GM19099 (cell line): ENCODE measurements around the gene SP140.

Experiments
- POLR2A ChIP-seq: IDR thresholded peaks from 3 replicates; pipeline ENCODE4 v1.6.1; 2011; ENCODE audit warnings: low read depth; ENCODE audit not compliant: insufficient read length; ENCODE audit errors: extremely low read depth

Gene SP140

DNA sequence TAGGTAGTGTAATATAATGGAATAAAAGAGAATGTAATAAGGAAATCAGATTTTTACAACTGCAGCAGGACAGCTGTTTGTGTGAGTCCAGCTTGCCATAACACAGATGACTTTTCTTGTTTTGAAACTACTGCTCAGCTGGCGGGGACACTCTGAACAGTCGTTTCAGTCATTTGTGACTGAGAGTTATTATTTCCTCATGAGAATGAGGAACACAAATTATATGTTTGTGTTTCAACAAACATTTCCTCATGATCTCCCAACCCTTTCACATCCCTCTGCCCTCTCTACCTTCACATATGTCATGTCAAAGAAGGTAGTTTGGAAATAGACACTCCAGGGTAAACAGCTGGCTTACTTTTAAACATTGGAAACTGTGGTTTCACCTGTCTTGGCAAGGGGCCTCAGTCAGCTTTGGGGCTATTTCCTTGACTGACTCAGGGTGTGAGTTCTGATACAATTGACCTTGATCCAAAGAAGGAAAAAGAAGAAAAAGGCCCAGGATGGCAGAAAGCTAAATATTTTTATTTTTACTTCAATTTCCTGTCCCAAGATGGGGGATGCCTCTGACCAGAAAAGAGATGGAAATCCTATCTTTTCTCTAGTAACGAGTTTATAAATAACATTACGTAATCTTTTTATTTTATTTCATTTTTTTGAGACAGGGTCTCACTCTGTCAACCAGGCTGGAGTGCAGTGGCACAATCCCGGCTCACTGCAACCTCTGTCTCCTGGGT lies 102.0 kb downstream of the SP140 start:
- no peak for TF ChIP-seq POLR2A

DNA sequence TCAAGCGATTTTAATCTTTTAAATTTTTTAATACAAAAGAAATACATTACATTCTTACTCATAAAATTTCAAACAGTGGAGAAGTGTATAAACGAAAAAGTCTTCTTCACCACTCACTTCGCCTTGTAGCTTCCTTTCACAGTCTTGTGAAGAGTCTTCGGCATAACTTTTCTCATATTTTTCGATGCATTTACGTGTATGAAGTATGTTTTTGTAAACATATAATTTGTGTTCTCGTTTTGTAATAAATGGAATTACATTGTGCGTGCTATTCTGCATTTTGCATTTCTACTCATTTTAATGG lies 102.6 kb downstream of the SP140 start:
- TF ChIP-seq POLR2A = no peak

- no peak for TF ChIP-seq POLR2A
Observed at GRCh38 chr2:230329946-230330605, 104.5 kb downstream of the SP140 start.

DNA sequence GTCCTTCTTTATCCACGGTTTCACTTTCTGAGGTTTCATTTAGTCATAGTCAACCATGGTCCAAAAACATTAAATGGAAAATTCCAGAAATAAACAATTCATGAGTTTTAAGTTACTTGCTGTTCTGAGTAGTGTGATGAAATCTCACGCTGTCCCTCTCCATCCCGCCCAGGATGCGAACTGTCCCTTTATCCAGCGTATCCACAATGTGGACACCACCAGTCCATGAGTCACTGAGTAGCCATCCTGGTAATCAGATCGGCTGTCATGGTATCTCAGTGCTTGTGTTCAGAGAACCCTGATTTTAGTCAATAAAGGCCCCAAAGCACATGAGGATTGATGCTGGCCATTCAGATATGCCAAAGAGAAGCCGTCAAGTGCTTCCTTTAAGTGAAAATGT lies 105.2 kb downstream of the SP140 start:
- no peak for TF ChIP-seq POLR2A

- TF ChIP-seq POLR2A = no peak
Observed at GRCh38 chr2:230335461-230335863, 109.9 kb downstream of the SP140 start.

DNA sequence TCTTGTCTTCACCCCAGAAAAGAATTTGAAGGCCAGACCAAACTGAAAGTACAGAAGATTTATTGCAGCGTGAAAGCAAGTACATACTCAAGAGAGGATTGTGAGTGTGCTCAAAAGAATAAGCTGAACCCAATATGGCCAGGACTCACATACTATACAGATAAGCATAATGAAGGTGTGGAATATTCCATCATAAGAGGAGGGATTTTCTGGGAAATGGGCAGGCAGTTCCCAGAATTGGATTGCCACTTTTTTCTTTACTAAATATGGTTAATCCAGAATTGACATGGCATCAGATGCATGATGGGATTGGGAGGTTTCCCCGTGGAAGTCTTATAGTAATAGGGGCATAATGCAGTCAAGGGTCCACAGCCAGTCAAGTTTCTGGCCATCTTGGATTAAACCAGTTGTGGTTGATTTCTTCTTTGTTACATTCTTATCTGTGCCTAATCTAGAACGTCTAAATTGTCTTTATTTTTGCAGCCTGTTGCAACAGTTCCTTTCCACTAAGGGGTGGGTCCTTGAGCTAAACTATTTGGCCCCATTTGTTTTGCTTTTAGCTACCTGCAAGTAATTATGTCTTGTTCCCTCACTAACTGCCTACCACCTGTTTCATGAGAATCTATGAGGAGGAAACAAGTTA lies 110.4 kb downstream of the SP140 start:
- TF ChIP-seq POLR2A = no peak

DNA sequence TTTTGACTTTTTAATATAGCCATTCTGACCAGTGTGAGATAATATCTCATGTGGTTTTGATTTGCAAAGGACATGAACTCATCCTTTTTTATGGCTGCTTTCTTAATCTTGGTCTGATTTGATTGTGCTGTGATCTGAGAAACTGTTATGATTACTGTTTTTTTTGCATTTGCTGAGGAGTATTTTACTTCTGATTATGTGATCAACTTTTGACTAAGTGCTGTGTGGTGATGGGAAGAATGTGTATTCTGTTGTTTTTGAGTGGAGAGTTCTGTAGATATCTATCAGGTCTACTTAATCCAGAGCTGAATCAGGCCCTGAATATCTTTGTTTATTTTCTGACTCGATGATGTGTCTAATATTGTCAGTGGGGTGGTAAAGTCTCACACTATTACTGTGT lies 118.2 kb downstream of the SP140 start:
- no peak for TF ChIP-seq POLR2A

DNA sequence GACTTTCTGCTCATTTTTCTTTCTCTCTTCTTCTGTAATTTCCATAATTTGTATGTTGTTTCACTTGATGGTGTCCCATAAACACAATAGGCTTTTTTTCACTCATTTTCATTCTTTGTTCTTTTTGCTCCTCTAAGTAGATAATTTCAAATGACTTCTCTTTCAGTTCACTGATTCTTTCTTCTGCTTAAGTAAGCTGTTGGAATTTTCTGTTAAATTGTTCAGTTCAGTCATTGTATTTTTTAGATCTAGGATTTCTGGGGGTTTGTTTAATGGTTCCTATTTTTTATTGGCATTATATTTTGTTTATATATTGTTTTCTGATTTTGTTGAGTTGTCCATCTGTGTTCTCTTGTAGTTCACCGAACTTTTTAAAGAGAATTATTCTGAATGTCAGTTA lies 120.9 kb downstream of the SP140 start:
- TF ChIP-seq POLR2A = no peak

DNA sequence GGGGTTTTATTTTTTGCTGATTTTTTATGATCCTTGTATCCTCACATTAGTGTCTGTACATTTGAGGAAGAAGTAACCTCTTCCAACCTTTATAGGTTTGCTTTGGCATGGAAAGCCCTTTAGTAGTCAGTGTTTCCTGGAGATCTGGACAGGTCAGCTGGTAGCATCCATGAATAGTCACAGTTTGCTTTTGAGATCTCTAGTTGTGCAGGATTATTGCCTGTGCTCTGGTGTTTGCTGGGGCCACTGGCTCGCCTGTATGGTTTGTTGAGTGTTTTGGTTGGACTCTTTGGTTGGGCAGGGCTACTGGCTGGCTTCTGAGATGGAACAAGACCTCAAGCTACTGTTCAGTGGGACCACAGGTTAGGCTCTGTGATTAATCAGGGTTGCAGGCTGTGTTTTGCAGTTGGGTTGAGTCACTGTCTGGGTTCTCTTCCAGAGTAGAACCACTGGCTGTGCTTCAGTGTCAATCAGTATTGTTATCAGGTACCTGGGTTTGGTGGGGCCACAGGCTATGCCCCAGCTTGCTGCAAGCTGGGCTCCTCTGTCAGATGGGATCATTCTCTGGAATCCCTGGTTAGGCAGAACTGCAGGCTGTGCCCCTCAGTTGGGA lies 121.5 kb downstream of the SP140 start:
- no peak for TF ChIP-seq POLR2A

DNA sequence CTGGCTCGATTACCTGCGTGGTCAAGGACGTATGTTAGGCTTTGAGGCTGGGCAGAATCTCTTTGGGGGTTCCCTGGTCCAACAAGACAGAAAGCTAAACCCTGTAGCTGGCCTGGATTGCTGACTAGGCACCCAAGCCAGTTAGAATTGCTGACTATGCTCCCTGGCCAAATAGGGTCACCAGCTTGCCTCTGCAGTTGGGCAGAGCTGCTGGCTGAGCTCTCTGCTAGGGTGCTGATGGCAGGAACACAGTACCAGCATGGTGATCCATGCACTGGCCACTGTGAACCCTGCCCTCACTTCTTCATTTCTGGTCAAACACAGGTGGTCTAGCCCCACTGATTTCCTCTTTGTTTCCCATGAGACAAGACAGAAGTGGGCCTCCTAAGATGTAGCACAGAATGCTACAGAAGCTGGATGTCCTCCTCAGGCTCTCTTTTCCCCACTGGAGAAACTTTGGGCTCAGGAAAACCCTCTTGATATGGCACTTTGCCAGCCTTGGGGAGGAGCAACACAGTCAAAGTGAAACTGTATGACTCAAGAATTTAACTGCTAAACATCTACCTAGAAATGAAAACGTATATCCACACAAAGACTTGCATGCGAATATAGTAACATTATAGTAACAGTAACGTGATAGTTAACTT lies 122.2 kb downstream of the SP140 start:
- no peak for TF ChIP-seq POLR2A

DNA sequence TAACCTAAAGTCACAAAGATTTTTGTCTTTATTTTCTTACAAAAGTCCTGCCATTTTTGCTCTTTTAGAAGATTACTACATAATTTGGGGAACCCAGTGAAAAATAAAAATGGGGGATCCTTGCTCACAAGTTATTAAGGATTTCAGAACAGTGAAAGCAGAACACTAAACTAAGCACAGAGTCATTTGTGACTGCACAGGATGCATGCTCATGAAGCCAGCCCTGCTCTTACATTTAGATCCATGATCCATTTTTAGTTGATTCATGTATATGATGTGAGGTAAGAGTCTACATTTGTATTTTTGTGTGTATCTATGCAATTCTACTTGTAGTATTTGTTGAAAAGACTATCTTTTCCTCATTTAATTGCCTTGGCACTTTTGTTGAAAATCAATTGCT lies 123.3 kb downstream of the SP140 start:
- TF ChIP-seq POLR2A = no peak

GRCh38 chr2:230356084-230356483 lies 130.5 kb downstream of the SP140 start:
- TF ChIP-seq POLR2A = no peak

DNA sequence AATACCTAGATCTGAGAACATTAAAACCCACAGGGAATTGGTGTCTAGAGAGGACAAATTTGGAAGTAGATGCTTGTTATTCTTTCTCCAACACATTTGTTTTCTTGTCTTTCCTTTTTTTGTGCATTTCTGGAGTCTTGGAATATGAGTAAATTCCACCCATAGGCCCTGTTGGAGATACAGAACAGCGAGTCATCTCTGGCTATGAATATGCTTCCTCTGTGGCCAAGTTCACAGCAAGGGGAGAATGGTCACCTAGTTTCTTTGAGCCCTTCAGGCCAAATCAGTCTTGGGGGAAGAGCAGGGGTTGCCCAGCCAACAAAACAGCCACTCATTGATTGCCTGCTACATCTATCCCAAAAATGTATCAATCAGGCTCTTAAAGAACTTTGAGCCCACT lies 132.8 kb downstream of the SP140 start:
- TF ChIP-seq POLR2A = no peak

DNA sequence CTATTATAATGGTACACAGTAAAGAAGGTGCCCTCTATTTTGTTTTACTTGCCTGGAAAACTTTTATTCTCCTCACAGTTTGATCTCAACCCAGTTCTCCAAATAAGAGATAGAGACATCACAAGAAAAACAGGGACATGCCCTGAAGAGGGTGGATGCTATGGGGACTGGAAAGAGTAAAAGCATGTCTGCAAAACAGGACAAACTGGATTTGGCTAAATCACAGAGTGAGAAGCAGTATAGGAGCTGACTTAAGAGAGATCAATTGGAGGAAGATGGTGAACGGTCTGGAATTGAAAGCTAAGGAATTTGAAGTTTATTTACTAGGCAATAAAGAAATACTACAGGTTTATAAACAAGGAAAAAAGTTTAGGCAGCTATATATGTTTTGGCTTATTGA lies 134.5 kb downstream of the SP140 start:
- no peak for TF ChIP-seq POLR2A

- TF ChIP-seq POLR2A = no peak
Observed at GRCh38 chr2:230362030-230362691, 136.6 kb downstream of the SP140 start.
